GM18511 (cell line): ENCODE results near the gene PATJ.
"Not testable (repeated sequence)": the region's sequence is repeated elsewhere in the genome, so short reads cannot be mapped to it uniquely, and the experiment has no call there.

Experiments
- ATAC-seq: cut with Tn5 transposase; IDR thresholded peaks from one replicate; pipeline ENCODE4 v1.9.1; 2021; ENCODE audit warnings: mild to moderate bottlenecking, moderate library complexity; ENCODE audit not compliant: unreplicated experiment

Gene PATJ

DNA sequence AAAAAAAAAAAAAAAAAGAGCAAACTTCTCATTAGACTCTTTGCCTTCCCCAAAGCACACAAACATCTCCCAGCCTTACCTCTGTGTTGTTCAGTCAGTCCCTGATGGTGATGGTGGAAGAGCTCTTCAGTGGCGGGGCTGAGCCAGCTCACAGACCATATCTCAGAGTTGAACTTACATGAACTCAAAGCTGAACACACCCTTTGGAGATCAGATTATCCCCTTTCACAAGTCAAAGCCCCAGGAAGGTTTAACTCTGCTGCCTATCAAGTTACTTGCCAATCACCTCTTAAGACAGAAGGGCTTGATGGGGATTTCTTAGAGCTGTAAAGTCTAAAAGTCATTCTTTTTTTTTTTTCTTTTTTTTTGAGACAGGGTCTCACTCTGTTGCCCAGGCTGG lies 397.1 kb downstream of the PATJ start:
- ATAC-seq: no peak

DNA sequence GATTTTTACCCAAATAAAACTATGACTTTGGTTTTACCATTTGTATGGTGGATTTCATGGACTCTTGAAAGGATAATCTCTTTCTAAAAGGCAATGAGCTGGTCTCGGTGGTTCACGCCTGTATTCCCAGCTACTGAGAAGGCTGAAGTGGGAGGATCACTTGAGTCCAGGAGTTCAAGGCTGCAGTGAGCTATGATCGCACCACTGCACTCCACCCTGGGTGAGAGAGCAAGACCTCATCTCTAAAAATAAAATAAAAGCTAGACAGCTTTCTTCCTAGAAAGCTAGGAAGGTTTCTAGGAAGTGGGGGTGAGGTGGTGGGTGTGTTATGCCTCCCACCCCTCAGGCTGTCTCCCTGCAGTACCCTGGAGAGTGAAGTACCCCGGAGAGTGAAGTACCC lies 398.4 kb downstream of the PATJ start:
- no peak for ATAC-seq

DNA sequence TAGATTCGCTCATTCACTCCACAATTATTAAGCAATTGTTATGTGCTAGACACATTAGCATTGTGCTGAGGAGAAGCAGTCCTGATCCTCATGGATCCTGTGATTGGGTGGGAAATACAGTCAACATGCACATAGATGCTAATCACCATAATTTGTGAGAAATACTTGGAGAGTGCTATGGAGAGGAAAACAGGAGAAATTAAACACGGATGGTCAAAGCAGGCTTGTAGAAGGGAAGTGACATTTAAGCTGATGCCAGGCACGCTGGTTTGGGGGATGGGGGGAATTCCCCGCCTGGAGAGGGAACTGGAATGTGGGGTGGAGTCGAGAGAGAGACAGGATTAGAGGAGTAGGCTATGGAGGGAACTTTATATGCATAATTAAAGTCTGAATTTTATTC lies 400.2 kb downstream of the PATJ start:
- no peak for ATAC-seq

DNA sequence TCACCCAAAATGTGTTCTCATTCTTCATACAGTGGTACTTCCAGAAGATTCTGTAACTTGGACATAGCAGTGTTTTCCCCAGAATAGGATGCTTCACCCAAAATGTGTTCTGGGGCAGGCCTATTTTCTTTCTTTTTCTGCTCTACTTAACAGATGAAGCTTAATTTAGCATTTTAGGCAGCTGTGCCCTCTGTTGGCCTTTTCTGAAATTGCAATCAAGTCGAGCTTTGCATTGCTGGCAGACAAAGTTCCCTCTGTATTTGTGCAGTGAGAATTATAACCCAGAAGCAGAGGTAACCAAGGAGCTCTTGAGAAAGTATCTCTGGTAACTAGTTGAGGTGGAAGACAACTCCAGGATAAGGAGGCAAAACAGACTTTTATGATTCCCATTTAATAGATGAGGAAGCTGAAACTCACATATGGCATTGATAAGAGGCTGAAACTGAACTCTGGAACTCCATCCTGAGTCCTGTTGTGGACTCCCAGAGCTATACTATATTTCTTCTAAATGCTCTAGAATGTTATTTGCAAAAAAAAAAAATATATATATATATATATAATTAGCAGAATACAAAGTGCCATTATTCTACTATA lies 402.1 kb downstream of the PATJ start:
- no peak for ATAC-seq

DNA sequence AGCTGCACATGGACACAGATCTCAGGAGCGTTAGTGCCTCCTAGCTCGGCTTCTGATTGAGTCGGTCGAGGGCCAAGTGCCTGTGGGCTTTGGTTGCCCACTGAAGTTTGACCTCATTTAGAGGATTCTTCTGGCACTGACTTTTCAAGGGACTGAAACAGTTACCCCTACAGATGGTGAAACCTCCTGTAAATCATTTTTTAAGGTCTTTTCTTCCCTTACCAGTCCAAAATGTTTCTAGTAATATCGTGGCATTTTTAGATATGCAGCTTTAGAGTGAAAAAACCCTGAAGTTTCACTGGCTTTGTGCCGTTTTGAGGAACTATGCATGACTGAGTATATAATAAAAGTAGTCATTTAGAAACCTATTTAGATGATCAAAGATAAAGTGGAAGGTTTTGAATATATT lies 417.7 kb downstream of the PATJ start:
- ATAC-seq: peak; percentile 80

DNA sequence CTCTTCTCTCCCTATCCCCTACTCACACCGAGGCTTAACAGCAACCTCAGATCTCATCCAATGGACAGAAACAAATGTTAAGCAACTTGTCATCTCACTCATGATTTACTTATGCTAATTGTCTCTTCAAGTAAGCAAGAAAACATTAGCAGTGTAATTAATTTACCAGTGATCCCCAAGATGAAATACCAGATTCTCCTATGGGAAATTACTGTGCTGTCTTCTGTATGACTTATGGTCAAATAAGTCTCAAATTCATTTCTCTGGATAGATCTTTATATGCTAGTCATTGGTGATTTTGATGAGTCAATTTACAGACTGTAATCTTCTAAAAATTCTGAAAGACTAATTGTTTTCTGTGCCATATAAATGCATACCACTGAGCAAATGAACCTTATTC lies 419.4 kb downstream of the PATJ start:
- no peak for ATAC-seq

DNA sequence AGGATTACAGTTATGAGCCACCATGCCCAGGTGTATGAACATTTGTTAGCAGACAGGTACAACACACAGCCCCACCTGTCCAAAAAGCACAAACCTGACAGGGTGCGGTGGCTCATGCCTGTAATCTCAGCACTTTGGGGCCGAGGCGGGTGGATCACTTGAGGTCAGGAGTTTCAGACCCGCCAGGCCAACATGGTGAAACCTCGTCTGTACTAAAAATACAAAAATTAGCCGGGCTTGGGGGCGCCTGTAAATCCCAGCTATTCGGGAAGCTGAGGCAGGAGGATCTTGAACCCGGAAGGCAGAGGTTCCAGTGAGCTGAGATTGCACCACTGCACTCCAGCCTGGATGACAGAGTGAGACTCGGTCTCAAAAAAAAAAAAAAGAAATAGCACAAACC lies 428.1 kb downstream of the PATJ start:
- ATAC-seq: not testable (repeated sequence)

DNA sequence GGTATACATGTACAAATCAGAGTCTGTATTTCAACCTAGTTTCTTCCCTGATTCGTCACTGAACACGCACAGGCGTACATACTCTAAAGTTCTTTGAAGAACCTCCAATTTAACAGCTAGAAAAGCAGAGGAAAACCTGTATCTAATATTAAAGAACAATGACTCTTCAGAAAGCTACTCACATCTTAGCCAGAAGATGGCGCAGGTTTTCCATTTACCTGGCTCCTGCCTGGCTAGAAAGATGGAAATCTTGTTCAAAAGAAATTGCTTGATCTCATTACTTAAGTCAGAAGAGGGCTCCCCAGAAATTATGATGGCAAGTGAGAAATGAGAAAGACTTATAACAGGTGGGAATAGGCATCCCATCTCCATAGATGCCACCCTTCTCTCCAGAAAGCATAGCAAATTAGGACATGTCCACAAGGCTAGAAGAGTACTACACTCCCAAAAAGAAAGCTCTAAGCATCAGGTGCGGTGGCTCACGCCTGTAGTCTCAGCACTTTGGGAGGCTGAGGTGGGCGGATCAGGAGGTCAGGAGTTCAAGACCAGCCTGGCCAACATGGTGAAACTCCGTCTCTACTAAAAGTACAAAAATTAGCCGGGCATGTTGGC lies 433.4 kb downstream of the PATJ start:
- peak; percentile 48 for ATAC-seq

DNA sequence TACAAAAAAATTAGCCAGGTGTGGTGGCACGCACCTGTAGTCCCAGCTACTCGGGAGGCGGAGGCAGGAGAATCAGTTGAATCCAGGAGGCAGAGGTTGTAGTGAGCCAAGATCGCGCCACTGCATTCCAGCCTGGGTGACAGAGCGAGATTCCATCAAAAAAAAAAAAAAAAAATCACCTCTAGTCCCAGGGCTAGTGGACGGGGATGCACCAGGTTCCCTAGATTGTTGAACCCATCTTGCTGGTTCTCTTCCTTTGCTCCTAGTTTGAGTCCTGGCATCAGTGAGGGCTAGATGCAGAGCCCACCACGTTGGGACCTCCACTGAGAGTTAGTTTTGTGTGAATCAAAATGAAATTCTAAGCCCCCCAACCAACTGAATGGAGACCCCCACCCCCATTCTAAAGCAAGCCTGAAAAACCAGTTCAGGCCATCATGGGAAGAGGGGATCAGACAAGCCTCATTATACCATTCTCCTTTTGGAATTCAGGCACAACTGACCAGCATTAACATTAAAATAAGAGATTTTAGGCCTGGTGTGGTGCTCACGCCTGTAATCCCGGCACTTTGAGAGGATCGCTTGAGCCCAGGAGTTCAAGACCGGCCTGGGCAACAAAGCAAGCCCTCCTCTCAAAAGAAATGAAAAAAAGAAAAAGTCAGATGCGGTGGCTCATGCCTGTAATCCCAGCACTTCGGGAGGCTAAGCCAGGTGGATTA lies 434.5 kb downstream of the PATJ start:
- no peak for ATAC-seq

DNA sequence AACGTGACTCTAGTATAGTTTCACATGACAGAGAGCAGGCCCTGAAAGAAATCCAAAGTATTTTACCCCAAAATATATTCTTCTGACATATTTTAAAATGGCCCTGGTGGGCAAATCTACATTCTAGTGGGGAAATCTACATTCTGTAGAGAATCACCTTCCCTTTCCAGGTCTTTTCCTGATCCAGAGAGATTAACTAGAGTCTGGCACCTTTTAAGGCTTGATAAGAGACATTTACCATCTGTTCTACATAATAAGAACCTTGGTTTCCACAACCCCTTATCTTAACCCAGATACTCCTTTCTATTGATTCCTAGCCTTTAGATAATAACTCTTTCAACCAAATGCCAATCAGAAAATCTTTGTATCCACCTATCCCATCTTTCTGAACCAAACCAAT lies 435.3 kb downstream of the PATJ start:
- ATAC-seq: no peak

DNA sequence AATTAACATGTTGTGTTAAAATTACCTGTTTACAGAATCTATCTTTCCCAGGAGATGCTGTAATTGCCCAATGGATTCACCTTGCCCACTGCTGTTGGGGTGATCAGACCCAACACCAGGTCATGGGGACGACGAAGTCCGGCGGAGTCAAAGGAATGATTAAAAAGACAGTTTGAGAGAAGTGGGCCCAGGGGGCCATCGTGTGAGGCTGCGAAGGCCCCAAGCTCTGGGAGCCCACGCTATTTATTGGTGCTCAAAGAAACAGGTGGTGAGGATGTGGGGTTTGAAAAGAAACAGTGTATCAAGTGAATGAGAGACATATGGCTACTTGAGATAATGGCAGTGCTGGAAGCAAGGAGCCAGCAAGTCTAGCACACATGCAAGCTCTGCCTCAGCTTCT lies 436.1 kb downstream of the PATJ start:
- ATAC-seq: no peak

DNA sequence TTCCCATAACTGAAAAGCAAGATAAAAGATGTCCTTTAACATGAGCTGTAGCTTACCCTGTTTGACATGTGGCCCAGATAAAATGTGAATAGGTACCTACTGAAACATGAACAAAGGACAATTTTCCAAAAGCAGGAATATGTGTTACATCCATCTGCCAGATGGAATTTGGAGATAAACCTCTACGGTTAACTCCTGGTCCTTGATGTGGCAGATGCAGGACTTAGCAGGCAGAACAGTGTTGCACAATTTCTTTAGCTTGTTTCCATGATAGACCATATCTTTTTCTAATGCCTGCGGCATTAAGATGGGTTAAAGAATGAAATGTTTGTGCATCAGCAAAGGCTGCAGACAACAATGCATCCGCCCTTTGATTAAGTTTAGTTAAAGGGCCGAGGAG lies 437.8 kb downstream of the PATJ start:
- not testable (repeated sequence) for ATAC-seq

DNA sequence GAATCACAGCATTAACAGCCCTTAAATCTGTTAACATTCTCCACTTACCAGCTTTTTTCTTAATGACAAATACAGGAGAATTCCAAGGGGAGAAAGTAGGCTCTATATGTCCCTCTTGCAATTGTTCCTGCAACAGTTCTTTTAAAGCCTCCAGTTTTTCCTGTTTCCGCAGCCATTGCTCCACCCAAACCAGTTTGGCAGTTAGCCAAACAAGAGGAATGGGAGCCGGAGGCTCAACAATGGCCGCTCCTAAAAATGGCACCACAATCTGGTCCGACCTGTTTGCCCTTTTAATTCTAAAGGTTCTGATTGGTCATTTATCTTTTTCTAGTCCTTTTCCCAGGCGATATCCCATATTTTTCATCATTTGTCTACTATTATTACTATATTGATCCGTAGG lies 438.4 kb downstream of the PATJ start:
- no peak for ATAC-seq

DNA sequence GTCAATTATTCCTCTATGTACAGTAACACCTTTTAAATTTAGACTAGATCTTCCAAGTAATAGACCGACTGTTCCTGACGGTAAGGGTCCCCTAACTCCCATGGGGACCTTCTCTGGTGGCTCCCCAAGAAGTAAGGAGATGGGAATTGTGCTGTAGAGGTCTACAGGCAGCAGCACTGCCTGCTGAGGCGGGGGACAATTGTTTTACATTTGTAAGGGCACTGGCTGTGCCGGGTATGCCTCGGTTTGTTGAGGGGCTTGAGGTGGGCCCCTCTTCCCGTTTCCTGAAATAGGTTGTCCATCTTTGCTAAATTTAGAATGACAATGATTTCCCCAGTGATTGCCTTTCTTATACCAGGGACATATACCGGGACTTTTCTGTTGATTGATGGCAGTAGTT lies 439.3 kb downstream of the PATJ start:
- ATAC-seq: no peak

DNA sequence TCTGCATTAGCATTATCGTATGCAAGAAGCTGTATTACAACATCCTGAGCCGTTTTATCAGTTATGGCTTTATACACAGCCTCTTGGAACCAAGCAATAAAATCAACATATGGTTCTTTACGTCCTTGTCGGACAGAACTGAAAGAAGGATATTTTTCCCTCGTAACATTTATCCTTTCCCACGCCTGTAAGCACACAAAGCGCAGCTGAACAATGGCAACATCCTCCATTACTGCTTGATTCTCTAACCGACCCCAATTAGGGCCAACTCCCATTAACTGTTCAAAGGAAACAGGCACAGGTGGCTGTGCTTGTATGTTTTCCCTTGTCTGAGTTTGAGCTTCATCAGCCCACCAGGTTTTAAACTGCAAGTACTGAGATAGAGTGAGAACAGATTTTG lies 439.9 kb downstream of the PATJ start:
- not testable (repeated sequence) for ATAC-seq

DNA sequence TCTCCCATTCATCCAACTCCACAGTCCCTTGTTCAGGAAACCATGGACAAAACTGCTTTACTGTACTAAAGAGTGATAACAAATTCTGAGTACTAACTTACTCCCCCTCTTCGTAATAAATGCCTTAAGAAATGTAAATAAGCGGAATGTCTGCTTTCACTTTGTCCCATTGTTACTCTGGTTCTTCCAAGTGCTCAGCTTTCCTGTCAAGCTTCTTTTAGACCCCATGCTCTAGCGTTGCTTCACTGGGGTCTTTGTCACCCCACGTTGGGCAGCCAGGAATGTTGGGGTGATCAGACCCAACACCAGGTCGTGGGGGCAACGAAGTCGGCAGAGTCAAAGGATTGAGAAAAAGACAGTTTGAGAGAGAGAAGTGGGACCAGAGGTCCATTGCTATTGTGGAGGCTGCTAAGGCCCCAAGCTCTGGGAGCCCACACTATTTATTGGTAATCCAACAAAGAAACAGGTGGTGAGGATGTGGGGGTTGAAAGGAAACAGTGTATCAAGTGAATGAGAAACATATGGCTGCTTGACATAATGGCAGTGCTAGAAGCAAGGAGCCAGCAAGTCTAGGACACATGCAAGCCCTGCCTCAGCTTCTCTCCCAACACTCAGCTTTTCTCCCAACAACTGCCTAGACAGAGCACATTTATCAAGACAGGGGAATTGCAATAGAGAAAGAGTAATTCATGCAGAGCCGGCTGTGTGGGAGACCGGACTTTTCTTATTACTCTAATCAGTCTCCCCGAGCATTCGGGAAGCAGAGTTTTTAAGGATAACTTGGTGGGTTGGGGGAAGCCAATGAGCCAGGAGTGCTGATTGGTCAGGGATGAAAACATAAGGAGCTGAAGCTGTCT lies 441.1 kb downstream of the PATJ start:
- not testable (repeated sequence) for ATAC-seq

DNA sequence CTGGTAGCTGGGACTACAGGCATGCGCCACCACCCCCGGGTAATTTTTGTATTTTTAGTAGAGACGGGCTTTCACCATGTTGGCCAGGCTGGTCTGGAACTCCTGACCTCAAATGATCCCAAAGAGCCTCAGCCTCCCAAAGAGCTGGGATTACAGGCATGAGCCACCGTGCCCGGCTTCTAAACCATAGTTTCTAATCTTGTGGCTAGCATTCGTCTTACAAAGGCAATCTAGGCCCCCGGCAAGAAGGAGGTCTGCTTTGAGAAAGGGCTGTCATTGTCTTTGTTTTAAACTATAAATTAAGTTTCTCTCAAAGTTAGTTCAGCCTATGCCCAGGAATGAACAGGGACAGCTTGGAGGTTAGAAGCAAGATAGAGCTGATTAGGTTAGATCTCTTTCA lies 442.1 kb downstream of the PATJ start:
- ATAC-seq: no peak

DNA sequence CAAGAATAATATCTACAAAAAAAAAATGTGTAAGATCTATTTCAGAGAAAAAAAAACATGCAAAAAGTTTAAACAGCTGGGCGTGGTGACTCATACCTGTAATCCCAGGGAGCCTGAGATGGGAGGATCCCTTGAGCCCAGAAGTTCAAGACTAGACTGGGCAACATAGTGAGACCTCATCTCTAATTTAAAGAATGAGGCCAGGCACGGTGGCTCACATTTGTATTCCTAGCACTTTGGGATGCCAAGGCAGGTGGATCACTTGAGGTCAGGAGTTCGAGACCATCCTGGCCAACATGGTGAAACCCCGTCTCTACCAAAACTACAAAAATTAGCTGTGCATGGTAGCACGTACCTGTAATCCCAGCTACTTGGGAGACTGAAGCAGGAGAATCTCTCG lies 443.0 kb downstream of the PATJ start:
- ATAC-seq: not testable (repeated sequence)

DNA sequence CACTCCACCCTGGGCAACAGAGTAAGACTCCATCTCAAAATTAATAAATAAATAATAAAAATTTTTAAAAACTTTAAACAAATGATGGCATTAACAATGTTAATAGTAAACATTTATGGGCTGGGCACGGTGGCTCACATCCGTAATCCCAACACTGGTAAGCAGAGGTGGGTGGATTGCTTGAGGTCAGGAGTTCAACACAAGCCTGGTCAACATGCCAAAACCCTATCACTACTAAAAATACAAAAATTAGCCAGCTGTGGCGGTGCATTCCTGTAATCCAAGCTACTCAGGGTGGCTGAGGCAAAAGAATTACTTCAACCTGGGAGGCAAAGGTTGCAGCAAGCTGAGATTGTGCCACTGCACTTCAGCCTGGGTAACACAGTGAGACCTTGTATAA lies 443.4 kb downstream of the PATJ start:
- ATAC-seq: no peak

DNA sequence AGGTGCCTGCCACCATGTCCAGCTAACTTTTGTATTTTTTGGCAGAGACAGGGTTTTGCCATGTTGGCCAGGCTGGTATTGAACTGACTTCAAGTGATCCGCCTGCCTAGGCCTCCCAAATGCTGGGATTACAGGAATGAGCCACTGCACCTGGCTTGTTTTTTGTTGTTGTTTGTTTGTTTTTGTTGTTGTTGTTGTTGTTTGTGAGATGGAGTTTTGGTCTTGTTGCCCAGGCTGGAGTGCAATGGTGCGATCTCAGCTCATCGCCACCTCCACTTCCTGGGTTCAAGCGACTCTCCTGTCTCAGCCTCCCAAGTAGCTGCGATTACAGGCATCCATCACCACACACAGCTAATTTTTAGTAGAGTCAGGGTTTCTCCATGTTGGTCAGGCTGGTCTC lies 445.3 kb downstream of the PATJ start:
- no peak for ATAC-seq

DNA sequence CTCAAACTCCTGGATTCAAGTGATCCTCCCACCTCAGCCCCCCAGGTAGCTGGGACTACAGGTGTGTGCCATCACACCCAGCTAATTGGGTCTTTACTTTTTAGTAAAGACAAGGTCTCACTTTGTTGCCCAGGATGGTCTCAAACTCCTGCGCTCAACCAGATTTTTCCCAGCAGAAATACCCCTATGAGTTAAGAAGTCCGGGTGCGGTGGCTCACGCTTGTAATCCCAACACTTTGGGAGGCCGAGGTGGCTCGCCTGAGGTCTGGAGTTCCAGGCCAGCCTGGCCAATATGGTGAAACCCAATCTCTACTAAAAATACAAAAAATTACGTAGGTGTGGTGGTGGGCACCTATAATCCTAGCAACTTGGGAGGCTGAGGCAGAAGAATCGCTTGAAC lies 445.8 kb downstream of the PATJ start:
- ATAC-seq: no peak
